Activated B cell treated with CpG ODN at 0.5 μM for 24 hours (primary cell): Measurements from ENCODE around the gene ARHGAP35. TPM values are rescaled to one million over a fixed set of nuclear protein-coding genes. Genes with fewer than 3 reads are reported as not detected.
A peak's percentile ranks its signal among the peaks of the same experiment; 100 is the strongest.

Experiments used
- ATAC-seq: fragments of 200-7000 bp; cut with Tn5 transposase; one replicate; pipeline ENCODE4 v1.10.0; 2021; ENCODE audit warnings: low read depth, mild to moderate bottlenecking, moderate library complexity
- CTCF ChIA-PET: fragments of 350-600 bp; sonication (Branson Sonifier 250); formaldehyde crosslinking; loops from one replicate; lab custom pipeline; 2021; ENCODE audit warnings: antibody characterized with exemption; lab: Charles Lee
- POLR2A ChIA-PET: fragments of 350-600 bp; sonication (Branson Sonifier 250); formaldehyde crosslinking; loops from one replicate; lab custom pipeline; 2021; ENCODE audit warnings: antibody characterized with exemption; lab: Charles Lee
- DNase-seq: peaks from one replicate; pipeline ENCODE4 v3.0.0; 2022
- H3K27ac Mint-ChIP-seq: one replicate; pipeline ENCODE4 v1.8.0; 2020; ENCODE audit warnings: mixed read lengths
- H3K27me3 Mint-ChIP-seq: one replicate; pipeline ENCODE4 v1.8.0; 2021; ENCODE audit warnings: mixed read lengths
- H3K36me3 Mint-ChIP-seq: one replicate; pipeline ENCODE4 v1.8.0; 2021; ENCODE audit warnings: low read depth, mixed read lengths
- H3K4me1 Mint-ChIP-seq: one replicate; pipeline ENCODE4 v1.8.0; 2021; ENCODE audit warnings: mixed read lengths
- H3K4me3 Mint-ChIP-seq: one replicate; pipeline ENCODE4 v1.8.0; 2020; ENCODE audit warnings: mild to moderate bottlenecking, mixed read lengths
- H3K9me3 Mint-ChIP-seq: one replicate; pipeline ENCODE4 v1.8.0; 2020; ENCODE audit warnings: mixed read lengths
- CTCF ChIP-seq: fragments of 200-600 bp; IDR thresholded peaks from one replicate; pipeline ENCODE4 v1.8.0; 2022; ENCODE audit warnings: antibody characterized with exemption, mild to moderate bottlenecking
- intact Hi-C: fragments of 100-400 bp; cut with micrococcal nuclease; formaldehyde crosslinking; loops from one replicate; pipeline ENCODE4 v1.15.1; 2024
- total RNA-seq: library from RNA; stranded (reverse); gene quantifications from 2 replicates; pipeline ENCODE4 v1.2.3, GENCODE V29; 2022

The ARHGAP35 gene
- total RNA-seq, 1 donor from 2014 or later, result 25.6 TPM

GRCh38 chr19:46892252-46893179 lies 31.7 kb downstream of the ARHGAP35 start:
- Mint-ChIP-seq H3K9me3 (peaks cover under 1% of the 10 kb centered on the region), H3K4me1 (peaks cover 59% of the 10 kb centered on the region), H3K27me3 (no peaks in the 10 kb centered on the region), H3K27ac (peak overlapping the region; percentile 43), H3K4me3 (peak overlapping the region; percentile 45), H3K36me3 (peaks cover 1% of the 10 kb centered on the region)
- ChIA-PET POLR2A (interaction anchor here (0.6 to 0.7 kb wide), 4 partner anchors 13 to 1891 kb away, joined by 4 to 6 read pairs (median 6); partner anchors contain the start of gene RELB), CTCF (interaction anchor here (1.0 kb wide), 1 partner anchor 40 kb away, joined by 3 read pairs; no protein-coding TSS in a partner anchor)
- DNase-seq, result no peak
- TF ChIP-seq CTCF, result no peak
- intact Hi-C loops, result no loop called here
- peak; percentile 84 for ATAC-seq

GRCh38 chr19:46896076-46896794 lies 35.4 kb downstream of the ARHGAP35 start:
- peaks cover 55% of the 10 kb centered on the region for H3K4me1 Mint-ChIP-seq

GRCh38 chr19:46898731-46899130 lies 37.9 kb downstream of the ARHGAP35 start:
- no peak for TF ChIP-seq CTCF
- POLR2A ChIA-PET, result interaction anchor here (0.6 to 0.7 kb wide), 2 partner anchors 15 to 382 kb away, joined by 4 to 9 read pairs; no protein-coding TSS in a partner anchor
- DNase-seq (no peak), ATAC-seq (no peak)
- no peaks in the 10 kb centered on the region for H3K9me3 Mint-ChIP-seq
- CTCF ChIA-PET, result no interaction called here
- H3K4me1 Mint-ChIP-seq, result peaks cover 48% of the 10 kb centered on the region
- intact Hi-C loops, result no loop called here
- no peak overlapping the region for H3K4me3 Mint-ChIP-seq
- no peaks in the 10 kb centered on the region for H3K27me3 Mint-ChIP-seq
- peaks cover 6% of the 10 kb centered on the region for H3K36me3 Mint-ChIP-seq
- no peak overlapping the region for H3K27ac Mint-ChIP-seq

More at GRCh38 chr19:46896076-46896794, 35.4 kb downstream of the ARHGAP35 start:
- no peak for ATAC-seq
- ChIA-PET POLR2A (interaction anchor here (1.2 kb wide), 1 partner anchor 34 kb away, joined by 3 read pairs; no protein-coding TSS in a partner anchor), CTCF (no interaction called here)
- Mint-ChIP-seq H3K4me3 (no peak overlapping the region), H3K27me3 (no peaks in the 10 kb centered on the region), H3K9me3 (no peaks in the 10 kb centered on the region), H3K27ac (no peak overlapping the region), H3K36me3 (peaks cover 6% of the 10 kb centered on the region)
- no peak for TF ChIP-seq CTCF
- intact Hi-C loops, result no loop called here
- no peak for DNase-seq

- no peak for TF ChIP-seq CTCF
- H3K4me1 Mint-ChIP-seq, result peaks cover 45% of the 10 kb centered on the region
- no peaks in the 10 kb centered on the region for H3K27me3 Mint-ChIP-seq
- CTCF ChIA-PET, result no interaction called here
- peaks cover 6% of the 10 kb centered on the region for H3K36me3 Mint-ChIP-seq
- DNase-seq (no peak), ATAC-seq (no peak)
- H3K9me3 Mint-ChIP-seq, result no peaks in the 10 kb centered on the region
- POLR2A ChIA-PET, result no interaction called here
- H3K27ac Mint-ChIP-seq, result no peak overlapping the region
- intact Hi-C loops, result no loop called here
- no peak overlapping the region for H3K4me3 Mint-ChIP-seq
Measured at GRCh38 chr19:46900341-46900740, 39.5 kb downstream of the ARHGAP35 start.
